ENCODE data around the gene ZNF559.

The ZNF559 gene

GRCh38 chr19:9353011-9353410, 29.0 kb downstream of the ZNF559 start:
- in situ Hi-C loops (cut with HindIII; ENCODE audit: low sequenced_read_pairs), result no loop called here

- in situ Hi-C loops (cut with HindIII; ENCODE audit: low sequenced_read_pairs), result no loop called here
These were observed 30.7 kb downstream of the ZNF559 start for GRCh38 chr19:9354651-9355050.

GRCh38 chr19:9362905-9363304, 38.9 kb downstream of the ZNF559 start, which contains the start of gene ZNF177:
Gene ZNF177, plus strand, starts transcription at chr19:9363013. Its CDS starts 15,299 bp downstream, at chr19:9378312.
- in situ Hi-C loops (cut with HindIII; ENCODE audit: low sequenced_read_pairs), result no loop called here

DNA sequence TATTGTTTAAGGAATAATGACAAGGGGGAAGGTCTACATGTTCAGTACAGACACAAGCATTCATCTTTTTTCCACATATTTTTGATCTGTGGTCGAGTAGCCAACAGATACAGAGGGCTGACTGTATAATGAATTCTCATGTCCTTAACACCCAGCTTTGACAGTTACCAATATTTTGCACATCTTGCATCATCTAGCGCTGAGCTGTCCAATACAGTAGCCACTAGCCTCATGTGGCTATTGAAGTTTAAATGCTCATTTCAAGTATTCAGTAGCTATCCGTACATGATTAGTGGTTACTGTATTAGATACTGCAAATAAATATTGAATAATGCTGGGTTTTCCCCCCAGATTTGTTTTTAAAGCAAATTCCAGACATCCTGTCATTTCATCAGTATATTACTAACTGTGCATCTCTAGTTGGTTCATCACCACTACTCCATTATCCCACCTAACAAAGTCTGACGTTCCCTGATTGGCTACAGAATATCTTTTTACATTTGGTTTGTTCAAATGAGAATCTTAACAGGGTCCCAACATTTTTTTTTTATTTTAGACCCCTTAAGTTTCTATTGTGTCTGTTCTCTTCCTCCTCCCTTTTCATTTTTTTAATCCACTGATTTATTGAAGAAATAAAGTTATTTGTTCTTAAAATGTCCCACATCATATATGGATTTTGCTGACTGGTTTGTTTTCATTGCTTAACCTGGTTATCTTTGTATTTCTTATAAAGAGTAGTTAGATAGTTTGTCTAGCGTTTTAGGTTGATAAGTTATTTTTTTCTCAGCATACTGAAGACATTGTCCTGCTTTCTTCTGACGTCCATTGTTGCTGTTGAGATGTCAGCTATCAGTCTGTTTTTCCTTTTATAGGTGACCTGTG, 47.0 kb downstream of the ZNF559 start:
- in situ Hi-C loops (cut with HindIII; ENCODE audit: low sequenced_read_pairs), result no loop called here

DNA sequence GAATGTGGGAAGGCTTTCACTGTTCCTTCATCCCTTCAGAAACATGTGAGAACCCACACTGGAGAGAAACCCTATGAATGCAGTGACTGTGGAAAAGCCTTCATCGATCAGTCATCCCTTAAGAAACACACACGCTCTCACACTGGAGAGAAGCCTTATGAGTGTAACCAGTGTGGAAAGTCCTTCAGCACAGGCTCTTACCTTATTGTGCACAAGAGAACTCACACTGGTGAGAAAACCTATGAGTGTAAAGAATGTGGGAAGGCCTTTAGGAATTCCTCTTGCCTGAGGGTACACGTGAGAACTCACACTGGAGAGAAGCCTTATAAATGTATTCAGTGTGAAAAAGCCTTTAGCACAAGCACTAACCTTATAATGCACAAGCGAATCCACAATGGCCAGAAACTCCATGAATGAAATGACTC, 57.4 kb downstream of the ZNF559 start:
- in situ Hi-C loops (cut with HindIII; ENCODE audit: low sequenced_read_pairs), result no loop called here

Data from endothelial cell of hepatic sinusoid (primary cell).